Fibroblast of villous mesenchyme (primary cell): ENCODE results near the gene GOLGB1. TPM values are rescaled to one million over a fixed set of nuclear protein-coding genes. Genes with fewer than 3 reads are reported as not detected.
"Not testable (repeated sequence)": the region's sequence is repeated elsewhere in the genome, so short reads cannot be mapped to it uniquely, and the experiment has no call there.

Experiments used
- DNase-seq: peaks from one replicate; pipeline ENCODE4 v3.0.0-alpha.2; 2010; ENCODE audit warnings: low read depth
- H3K4me3 ChIP-seq: 2 replicates; pipeline ENCODE4 v1.5.1; 2011; ENCODE audit warnings: low read depth, mild to moderate bottlenecking, low read length
- CTCF ChIP-seq: IDR thresholded peaks from 2 replicates; pipeline ENCODE4 v1.5.1; 2012; ENCODE audit warnings: low read depth, mild to moderate bottlenecking, low read length; ENCODE audit not compliant: insufficient read depth
- total RNA-seq: library from RNA; depleted of rRNA; stranded (reverse); fragments of >200 nt; gene quantifications from 2 replicates; pipeline ENCODE4 v1.2.3, GENCODE V29; 2012

GOLGB1 gene
- total RNA-seq, 1 donor = 51.8 TPM

GRCh38 chr3:121692010-121692699, 57.4 kb downstream of the GOLGB1 start:
- TF ChIP-seq CTCF = no peak
- no peak overlapping the region for H3K4me3 ChIP-seq
- DNase-seq = no peak

GRCh38 chr3:121690777-121691405, 58.6 kb downstream of the GOLGB1 start:
- DNase-seq = no peak
- no peak for TF ChIP-seq CTCF
- no peak overlapping the region for H3K4me3 ChIP-seq

GRCh38 chr3:121688747-121689146, 60.8 kb downstream of the GOLGB1 start:
- not testable (repeated sequence) for DNase-seq, H3K4me3 ChIP-seq

- DNase-seq = no peak
- TF ChIP-seq CTCF = no peak
- H3K4me3 ChIP-seq = no peak overlapping the region
Observed at GRCh38 chr3:121681792-121682191, 67.7 kb downstream of the GOLGB1 start.

- TF ChIP-seq CTCF = no peak
- H3K4me3 ChIP-seq = no peak overlapping the region
- DNase-seq = no peak
Observed at GRCh38 chr3:121677141-121677540, 72.4 kb downstream of the GOLGB1 start.

- no peak for DNase-seq
- H3K4me3 ChIP-seq = no peak overlapping the region
- TF ChIP-seq CTCF = no peak
Observed at GRCh38 chr3:121670676-121671075, 78.9 kb downstream of the GOLGB1 start.

GRCh38 chr3:121667333-121667732, 82.2 kb downstream of the GOLGB1 start:
- H3K4me3 ChIP-seq = no peak overlapping the region
- DNase-seq = no peak
- TF ChIP-seq CTCF = no peak
